Glutamatergic neuron (in vitro differentiated cells): ENCODE measurements around the gene CRX. TPM values are rescaled to one million over a fixed set of nuclear protein-coding genes. Genes with fewer than 3 reads are reported as not detected.

Source experiments
- DNase-seq: peaks from one replicate; pipeline ENCODE4 v3.0.0; 2022
- H3K27ac Mint-ChIP-seq: one replicate; pipeline ENCODE4 v1.8.0; 2020; ENCODE audit warnings: mild to moderate bottlenecking, mixed read lengths, inconsistent platforms; ENCODE audit not compliant: unreplicated experiment
- H3K27me3 Mint-ChIP-seq: one replicate; pipeline ENCODE4 v1.8.0; 2020; ENCODE audit warnings: mild to moderate bottlenecking, moderate library complexity, mixed read lengths, inconsistent platforms; ENCODE audit not compliant: unreplicated experiment
- H3K36me3 Mint-ChIP-seq: one replicate; pipeline ENCODE4 v1.8.0; 2020; ENCODE audit warnings: mild to moderate bottlenecking, mixed read lengths, inconsistent platforms; ENCODE audit not compliant: unreplicated experiment
- H3K4me1 Mint-ChIP-seq: one replicate; pipeline ENCODE4 v1.8.0; 2020; ENCODE audit warnings: mild to moderate bottlenecking, low read depth, mixed read lengths, inconsistent platforms; ENCODE audit not compliant: unreplicated experiment
- H3K4me3 Mint-ChIP-seq: one replicate; pipeline ENCODE4 v1.8.0; 2020; ENCODE audit warnings: mild to moderate bottlenecking, mixed read lengths, inconsistent platforms; ENCODE audit not compliant: unreplicated experiment
- H3K9me3 Mint-ChIP-seq: one replicate; pipeline ENCODE4 v1.8.0; 2020; ENCODE audit warnings: mild to moderate bottlenecking, moderate library complexity, mixed read lengths, inconsistent platforms; ENCODE audit not compliant: unreplicated experiment
- CTCF ChIP-seq: fragments of 200-600 bp; sonication (generic); IDR thresholded peaks from one replicate; pipeline ENCODE4 v1.5.0; 2021; ENCODE audit not compliant: partially characterized antibody, unreplicated experiment
- total RNA-seq: library from RNA; stranded (reverse); fragmentation: NEBNext Ultra II Directional; extraction: Animal tissue kit (Norgen Biotek cat#: 25700); gene quantifications from one replicate; pipeline ENCODE4 v1.2.1, GENCODE V29; 2021; ENCODE audit not compliant: unreplicated experiment

CRX gene
- total RNA-seq, 1 donor from 2014 or later = not detected

- no peaks in the 10 kb centered on the region for H3K27me3 Mint-ChIP-seq
- peaks cover 5% of the 10 kb centered on the region for H3K4me1 Mint-ChIP-seq
- H3K27ac Mint-ChIP-seq = no peak overlapping the region
- no peak for DNase-seq
- TF ChIP-seq CTCF = no peak
- no peak overlapping the region for H3K4me3 Mint-ChIP-seq
- H3K36me3 Mint-ChIP-seq = no peaks in the 10 kb centered on the region
- no peaks in the 10 kb centered on the region for H3K9me3 Mint-ChIP-seq
Measured at GRCh38 chr19:47836038-47836437, 14.3 kb downstream of the CRX start.

- H3K27me3 Mint-ChIP-seq = no peaks in the 10 kb centered on the region
- peaks cover 5% of the 10 kb centered on the region for H3K4me1 Mint-ChIP-seq
- no peak overlapping the region for H3K27ac Mint-ChIP-seq
- no peak for DNase-seq
- no peaks in the 10 kb centered on the region for H3K36me3 Mint-ChIP-seq
- no peak overlapping the region for H3K4me3 Mint-ChIP-seq
- H3K9me3 Mint-ChIP-seq = no peaks in the 10 kb centered on the region
- no peak for TF ChIP-seq CTCF
Measured at GRCh38 chr19:47839411-47839810, 17.7 kb downstream of the CRX start.

GRCh38 chr19:47839913-47840312 lies 18.2 kb downstream of the CRX start:
- no peak for TF ChIP-seq CTCF
- Mint-ChIP-seq H3K36me3 (no peaks in the 10 kb centered on the region), H3K27ac (no peak overlapping the region), H3K9me3 (no peaks in the 10 kb centered on the region), H3K27me3 (no peaks in the 10 kb centered on the region), H3K4me1 (peaks cover 5% of the 10 kb centered on the region), H3K4me3 (no peak overlapping the region)
- no peak for DNase-seq

- Mint-ChIP-seq H3K27me3 (peaks cover 2% of the 10 kb centered on the region), H3K4me1 (peaks cover 5% of the 10 kb centered on the region), H3K27ac (no peak overlapping the region), H3K9me3 (no peaks in the 10 kb centered on the region), H3K36me3 (no peaks in the 10 kb centered on the region), H3K4me3 (no peak overlapping the region)
- TF ChIP-seq CTCF = no peak
- DNase-seq = no peak
Measured at GRCh38 chr19:47842941-47843340, 21.2 kb downstream of the CRX start.

GRCh38 chr19:47848425-47848822 lies 26.7 kb downstream of the CRX start:
- DNase-seq = no peak
- H3K4me1 Mint-ChIP-seq = peaks cover 7% of the 10 kb centered on the region
- peaks cover 10% of the 10 kb centered on the region for H3K27me3 Mint-ChIP-seq
- no peak for TF ChIP-seq CTCF
- H3K9me3 Mint-ChIP-seq = no peaks in the 10 kb centered on the region
- peak overlapping the region; percentile 72 for H3K4me3 Mint-ChIP-seq
- H3K36me3 Mint-ChIP-seq = no peaks in the 10 kb centered on the region
- H3K27ac Mint-ChIP-seq = peak overlapping the region; percentile 52
